IMR-90 (cell line): ENCODE data around the gene ZNF213. TPM values are rescaled to one million over a fixed set of nuclear protein-coding genes. Genes with fewer than 3 reads are reported as not detected.

Experiments used
- ATAC-seq: fragments of 200-7000 bp; cut with Tn5 transposase; 2 replicates; pipeline ENCODE4 v1.9.1; 2020; ENCODE audit warnings: low read depth, mild to moderate bottlenecking, moderate library complexity
- BruUV-seq: library from RNA; stranded (reverse); fragments of 400-500 nt; replicated peaks from 2 replicates; lab custom pipeline; 2021; lab: Mats Ljungman, UMichigan
- CTCF ChIA-PET: fragments of 300-600 bp; formaldehyde crosslinking; extraction: SDS; loops from one replicate; lab custom pipeline; 2021; ENCODE audit warnings: antibody characterized with exemption; lab: Yijun Ruan, JAX
- POLR2A ChIA-PET: fragments of 300-600 bp; sonication (Branson Sonifier 250); formaldehyde crosslinking; loops from one replicate; lab custom pipeline; 2022; ENCODE audit warnings: antibody characterized with exemption; ENCODE audit not compliant: unreplicated experiment; lab: Charles Lee
- DNase-seq: peaks from one replicate; pipeline ENCODE4 v3.0.0; 2013
- H2AFZ ChIP-seq: replicated peaks from 2 replicates; pipeline ENCODE3; 2013; ENCODE audit warnings: low read length, mild to moderate bottlenecking; ENCODE audit not compliant: poor library complexity
- H2AK5ac ChIP-seq: 2 replicates; pipeline ENCODE4 v1.6.1; 2013; ENCODE audit warnings: low read depth, low read length, inconsistent platforms
- H2AK9ac ChIP-seq: replicated peaks from 2 replicates; pipeline ENCODE3; 2013; ENCODE audit warnings: mild to moderate bottlenecking, low read depth, low read length, moderate library complexity; ENCODE audit not compliant: poor library complexity
- H2BK120ac ChIP-seq: 2 replicates; pipeline ENCODE4 v1.6.1; 2013; ENCODE audit warnings: low read depth, low read length, inconsistent platforms
- H2BK15ac ChIP-seq: 3 replicates; pipeline ENCODE4 v1.6.1; 2013; ENCODE audit warnings: low read depth, low read length, inconsistent platforms
- H2BK20ac ChIP-seq: 2 replicates; pipeline ENCODE4 v1.6.1; 2013; ENCODE audit warnings: low read depth, mild to moderate bottlenecking, inconsistent platforms, low read length, moderate library complexity
- H2BK5ac ChIP-seq: 2 replicates; pipeline ENCODE4 v1.6.1; 2013; ENCODE audit warnings: mild to moderate bottlenecking, low read depth, low read length, inconsistent platforms; ENCODE audit not compliant: poor library complexity, severe bottlenecking
- H3K14ac ChIP-seq: replicated peaks from 2 replicates; pipeline ENCODE4 v1.6.1; 2013; ENCODE audit warnings: low read depth, low read length, inconsistent platforms
- H3K18ac ChIP-seq: 2 replicates; pipeline ENCODE4 v1.6.1; 2013; ENCODE audit warnings: low read depth, low read length, control low read depth
- H3K23ac ChIP-seq: 2 replicates; pipeline ENCODE4 v1.6.1; 2013; ENCODE audit warnings: low read depth, low read length, inconsistent platforms
- H3K27ac ChIP-seq: 2 replicates; pipeline ENCODE4 v1.5.1; 2013; ENCODE audit warnings: mild to moderate bottlenecking, control low read depth, low read length; ENCODE audit not compliant: insufficient read depth
- H3K27me3 ChIP-seq: 2 replicates; pipeline ENCODE4 v1.6.1; 2013; ENCODE audit warnings: low read length; ENCODE audit not compliant: control insufficient read depth, insufficient read depth
- H3K36me3 ChIP-seq: 2 replicates; pipeline ENCODE4 v1.6.1; 2013; ENCODE audit warnings: low read length, mixed read lengths; ENCODE audit not compliant: control insufficient read depth, insufficient read depth
- H3K4ac ChIP-seq: 2 replicates; pipeline ENCODE4 v1.6.1; 2013; ENCODE audit warnings: low read depth, low read length, inconsistent platforms
- H3K4me1 ChIP-seq: 2 replicates; pipeline ENCODE4 v1.6.1; 2013; ENCODE audit warnings: low read length, mixed read lengths; ENCODE audit not compliant: control insufficient read depth, insufficient read depth
- H3K4me2 ChIP-seq: 2 replicates; pipeline ENCODE4 v1.6.1; 2013; ENCODE audit warnings: low read depth, mild to moderate bottlenecking, control low read depth, low read length, moderate library complexity
- H3K4me3 ChIP-seq: 2 replicates; pipeline ENCODE4 v1.5.1; 2013; ENCODE audit warnings: low read depth, mild to moderate bottlenecking, control low read depth, low read length, moderate library complexity; ENCODE audit not compliant: insufficient read depth
- H3K56ac ChIP-seq: 2 replicates; pipeline ENCODE4 v1.6.1; 2013; ENCODE audit warnings: low read length, inconsistent platforms; ENCODE audit not compliant: insufficient read depth; ENCODE audit errors: extremely low read depth
- H3K79me1 ChIP-seq, 2 experiments: 2 replicates each; pipeline ENCODE4 v1.6.1; 2013; ENCODE audit warnings: low read length in 2 of 2, inconsistent platforms in 1 of 2, low read depth in 1 of 2
- H3K9ac ChIP-seq: 2 replicates; pipeline ENCODE4 v1.6.1; 2013; ENCODE audit warnings: low read depth, low read length, control low read depth
- H3K9me1 ChIP-seq: 2 replicates; pipeline ENCODE4 v1.6.1; 2013; ENCODE audit warnings: low read length, inconsistent platforms; ENCODE audit not compliant: insufficient read depth
- H3K9me3 ChIP-seq: 2 replicates; pipeline ENCODE4 v1.6.1; 2013; ENCODE audit warnings: low read length; ENCODE audit not compliant: control insufficient read depth, insufficient read depth
- H4K20me1 ChIP-seq: 2 replicates; pipeline ENCODE4 v1.6.1; 2013; ENCODE audit warnings: low read length, inconsistent platforms; ENCODE audit not compliant: insufficient read depth
- H4K5ac ChIP-seq: 2 replicates; pipeline ENCODE4 v1.6.1; 2013; ENCODE audit warnings: mild to moderate bottlenecking, low read depth, low read length, control low read depth
- H4K8ac ChIP-seq, 2 experiments: 2 replicates each; pipeline ENCODE4 v1.6.1; 2013; ENCODE audit warnings: low read depth in 2 of 2, low read length in 2 of 2, control low read depth in 1 of 2, inconsistent platforms in 1 of 2
- H4K91ac ChIP-seq: 2 replicates; pipeline ENCODE4 v1.6.1; 2013; ENCODE audit warnings: low read depth, low read length, inconsistent platforms; ENCODE audit not compliant: insufficient read depth
- BHLHE40 ChIP-seq: fragments of 150-350 bp; IDR thresholded peaks from 2 replicates; pipeline ENCODE4 v1.6.1; 2016; ENCODE audit warnings: mild to moderate bottlenecking, low read depth, low read length
- CHD1 ChIP-seq: IDR thresholded peaks from 2 replicates; pipeline ENCODE4 v1.6.1; 2012; ENCODE audit warnings: low read depth, low read length, improper control_type of control experiment
- CTCF ChIP-seq: conservative IDR thresholded peaks from 2 replicates; pipeline ENCODE4 v1.5.1; 2012; ENCODE audit warnings: mild to moderate bottlenecking, low read depth, low read length, improper control_type of control experiment
- RCOR1 ChIP-seq: IDR thresholded peaks from 2 replicates; pipeline ENCODE4 v1.6.1; 2012; ENCODE audit warnings: mild to moderate bottlenecking, low read length, improper control_type of control experiment; ENCODE audit not compliant: insufficient replicate concordance
- WGBS, 2 experiments: methylation state at CpG; one replicate each; pipeline versions ENCODE4 v1.1.5 to v1.1.7; 2013; ENCODE audit warnings: missing lambda C conversion rate in 2 of 2; ENCODE audit not compliant: insufficient read length in 1 of 2; ENCODE audit errors: extremely low coverage in 2 of 2; 5-methylcytosine and 5-hydroxymethylcytosine counted together
- dilution Hi-C: fragments of 300-500 bp; cut with HindIII; formaldehyde crosslinking; loops from one replicate; pipeline ENCODE4 v1.14.3; 2018; ENCODE audit warnings: low sequenced_read_pairs; ENCODE audit not compliant: unreplicated experiment
- in situ Hi-C: fragments of 300-500 bp; cut with MboI; formaldehyde crosslinking; loops from 3 replicates; pipeline ENCODE4 v1.14.3; 2019; ENCODE audit warnings: low sequenced_read_pairs, inconsistent platforms, mixed read lengths
- intact Hi-C: fragments of 100-400 bp; cut with micrococcal nuclease; formaldehyde crosslinking; loops from 2 replicates; pipeline ENCODE4 v1.10.0; 2022
- polyA plus RNA-seq, 3 experiments: library from polyadenylated mRNA; depleted of rRNA; stranded (reverse); fragments of >200 nt; gene quantifications; 2 replicates each; pipeline ENCODE4 v1.2.3, GENCODE V29; 2012; ENCODE audit warnings: low replicate concordance in 1 of 3
- total RNA-seq: library from RNA; depleted of rRNA; stranded (reverse); fragments of >200 nt; gene quantifications from 2 replicates; pipeline ENCODE4 v1.2.3, GENCODE V29; 2012
- TF ChIP-seq, protein P1 (sequence below): fragments of 150-350 bp; IDR thresholded peaks from 2 replicates; pipeline ENCODE4 v1.6.1; 2017; ENCODE audit warnings: mild to moderate bottlenecking, antibody characterized with exemption, low read length, low read depth

ZNF213 gene
- total and polyA plus RNA-seq, 2 of the 4 experiments (the other 2 are of a cell fraction), result 0.72 to 4.0 TPM

DNA sequence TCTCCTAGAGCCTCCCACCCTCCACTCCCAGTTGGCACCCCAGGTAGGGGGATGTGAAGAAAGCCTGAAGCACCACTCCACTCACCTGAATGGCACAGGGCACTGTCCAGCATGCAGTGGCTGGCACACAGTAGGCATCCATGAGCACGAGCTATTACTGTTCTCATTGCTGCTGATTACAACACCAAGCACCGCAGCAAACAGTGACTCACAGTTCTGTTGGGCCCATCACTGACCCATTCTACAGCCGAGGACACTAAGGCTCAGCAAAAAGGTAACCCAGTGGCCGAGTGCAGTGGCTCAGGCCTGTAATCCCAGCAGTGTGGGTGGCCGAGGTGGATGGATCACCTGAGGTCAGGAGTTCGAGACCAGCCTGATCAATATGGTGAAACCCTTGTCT is 38.5 kb upstream of the ZNF213 start:
- H2AK9ac ChIP-seq, result no peak overlapping the region
- H3K27me3 ChIP-seq, result peaks cover 44% of the 10 kb centered on the region
- H2BK120ac ChIP-seq, result no peak overlapping the region
- H3K9me1 ChIP-seq, result peaks cover 17% of the 10 kb centered on the region
- no peak overlapping the region for H2BK5ac ChIP-seq
- CTCF ChIA-PET, result no interaction called here
- H3K14ac ChIP-seq, result no peak overlapping the region
- BruUV-seq, result no TSS peak
- no peak for TF ChIP-seq CTCF
- no peak for TF ChIP-seq BHLHE40
- TF ChIP-seq, protein P1, sequence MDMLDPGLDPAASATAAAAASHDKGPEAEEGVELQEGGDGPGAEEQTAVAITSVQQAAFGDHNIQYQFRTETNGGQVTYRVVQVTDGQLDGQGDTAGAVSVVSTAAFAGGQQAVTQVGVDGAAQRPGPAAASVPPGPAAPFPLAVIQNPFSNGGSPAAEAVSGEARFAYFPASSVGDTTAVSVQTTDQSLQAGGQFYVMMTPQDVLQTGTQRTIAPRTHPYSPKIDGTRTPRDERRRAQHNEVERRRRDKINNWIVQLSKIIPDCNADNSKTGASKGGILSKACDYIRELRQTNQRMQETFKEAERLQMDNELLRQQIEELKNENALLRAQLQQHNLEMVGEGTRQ, result no peak
- no peak for TF ChIP-seq CHD1
- no peak for TF ChIP-seq RCOR1
- H3K18ac ChIP-seq, result no peak overlapping the region
- H3K36me3 ChIP-seq, result no peaks in the 10 kb centered on the region
- no peaks in the 10 kb centered on the region for H3K9me3 ChIP-seq
- no peaks in the 10 kb centered on the region for H4K20me1 ChIP-seq
- H3K56ac ChIP-seq, result no peak overlapping the region
- H2AK5ac ChIP-seq, result no peak overlapping the region
- no peak overlapping the region for H3K27ac ChIP-seq
- in situ Hi-C loops, result no loop called here
- no peak overlapping the region for H3K4me3 ChIP-seq
- no peak overlapping the region for H3K4me2 ChIP-seq
- intact Hi-C loops, result no loop called here
- no peak overlapping the region for H2BK15ac ChIP-seq
- no peak overlapping the region for H3K9ac ChIP-seq
- H2BK20ac ChIP-seq, result no peak overlapping the region
- 70% methylated on average over 3 of the region's 6 CpGs; no CpG with 5 or more reads in 1 of the 2 experiments for WGBS, 2 experiments
- no peak overlapping the region for H4K8ac ChIP-seq
- ATAC-seq, result no peak
- no peak overlapping the region for H4K91ac ChIP-seq
- no peaks in the 10 kb centered on the region for H3K79me1 ChIP-seq
- POLR2A ChIA-PET, result no interaction called here
- H3K23ac ChIP-seq, result no peak overlapping the region
- DNase-seq, result no peak
- no peak overlapping the region for H3K4ac ChIP-seq
- no peak overlapping the region for H2AFZ ChIP-seq
- H3K4me1 ChIP-seq, result peaks cover 3% of the 10 kb centered on the region
- dilution Hi-C loops, result no loop called here
- H4K5ac ChIP-seq, result no peak overlapping the region
